HG03469 (cell line): ENCODE results near the gene TCTA.
"Not testable (repeated sequence)": the region's sequence is repeated elsewhere in the genome, so short reads cannot be mapped to it uniquely, and the experiment has no call there.

ENCODE experiments used
- ATAC-seq: cut with Tn5 transposase; IDR thresholded peaks from one replicate; pipeline ENCODE4 v1.9.1; 2021; ENCODE audit warnings: mild to moderate bottlenecking, moderate library complexity, moderate number of reproducible peaks; ENCODE audit not compliant: unreplicated experiment

TCTA gene, protein sequence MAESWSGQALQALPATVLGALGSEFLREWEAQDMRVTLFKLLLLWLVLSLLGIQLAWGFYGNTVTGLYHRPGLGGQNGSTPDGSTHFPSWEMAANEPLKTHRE

DNA sequence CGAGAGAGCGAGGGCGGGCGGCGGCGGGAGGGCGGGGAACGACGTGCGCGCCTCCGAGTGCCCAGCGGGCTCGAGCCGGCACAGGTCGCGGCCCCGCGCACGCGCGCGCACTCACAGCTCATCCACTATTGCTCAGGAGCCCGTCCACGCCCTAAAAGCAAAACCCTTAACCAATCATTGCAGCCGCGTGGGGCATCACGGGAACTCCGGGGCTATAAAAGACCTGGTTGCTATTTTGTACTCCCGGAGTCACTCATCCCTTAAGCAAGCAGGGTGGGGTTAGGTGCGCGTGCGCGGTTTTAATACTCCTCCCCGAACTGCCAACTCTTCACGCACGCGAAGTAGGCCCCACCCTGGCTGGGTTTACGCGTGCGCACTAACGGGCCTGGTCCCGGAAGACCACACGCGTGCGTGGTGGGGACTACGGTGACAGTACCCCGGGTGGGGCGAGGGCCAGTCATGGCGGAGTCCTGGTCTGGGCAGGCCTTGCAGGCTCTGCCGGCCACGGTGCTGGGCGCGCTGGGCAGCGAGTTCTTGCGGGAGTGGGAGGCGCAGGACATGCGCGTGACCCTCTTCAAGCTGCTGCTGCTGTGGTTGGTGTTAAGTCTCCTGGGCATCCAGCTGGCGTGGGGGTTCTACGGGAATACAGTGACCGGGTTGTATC is at the start of gene TCTA, which contains the start of gene RHOA:
Gene TCTA (plus strand): TSS at position 456 of the 664 bp plus-strand sequence. CDS start 4 bp downstream, at position 460.
Gene RHOA (minus strand): TSS at position 9 of the 664 bp plus-strand sequence. CDS start 36,387 bp downstream, outside the sequence.
- ATAC-seq = peak; percentile 53

DNA sequence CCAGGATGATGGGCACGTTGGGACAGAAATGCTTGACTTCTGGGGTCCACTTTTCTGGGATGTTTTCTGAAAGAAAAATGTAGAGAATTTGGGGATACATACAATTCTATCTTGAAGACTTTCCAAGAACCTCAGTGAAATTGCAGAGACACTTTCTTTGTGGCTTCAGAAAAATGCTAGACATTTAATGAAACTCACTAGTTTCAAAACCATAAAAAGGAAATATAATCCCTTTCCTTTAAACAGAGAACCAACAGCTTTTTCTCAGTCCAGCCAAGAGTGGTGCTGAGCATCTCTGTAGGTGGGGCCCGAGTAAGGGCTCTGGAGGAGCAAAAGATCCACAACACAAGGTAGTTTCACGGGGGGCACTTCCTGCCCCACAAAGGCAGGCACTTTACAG is 49.7 kb upstream of the TCTA start:
- no peak for ATAC-seq

DNA sequence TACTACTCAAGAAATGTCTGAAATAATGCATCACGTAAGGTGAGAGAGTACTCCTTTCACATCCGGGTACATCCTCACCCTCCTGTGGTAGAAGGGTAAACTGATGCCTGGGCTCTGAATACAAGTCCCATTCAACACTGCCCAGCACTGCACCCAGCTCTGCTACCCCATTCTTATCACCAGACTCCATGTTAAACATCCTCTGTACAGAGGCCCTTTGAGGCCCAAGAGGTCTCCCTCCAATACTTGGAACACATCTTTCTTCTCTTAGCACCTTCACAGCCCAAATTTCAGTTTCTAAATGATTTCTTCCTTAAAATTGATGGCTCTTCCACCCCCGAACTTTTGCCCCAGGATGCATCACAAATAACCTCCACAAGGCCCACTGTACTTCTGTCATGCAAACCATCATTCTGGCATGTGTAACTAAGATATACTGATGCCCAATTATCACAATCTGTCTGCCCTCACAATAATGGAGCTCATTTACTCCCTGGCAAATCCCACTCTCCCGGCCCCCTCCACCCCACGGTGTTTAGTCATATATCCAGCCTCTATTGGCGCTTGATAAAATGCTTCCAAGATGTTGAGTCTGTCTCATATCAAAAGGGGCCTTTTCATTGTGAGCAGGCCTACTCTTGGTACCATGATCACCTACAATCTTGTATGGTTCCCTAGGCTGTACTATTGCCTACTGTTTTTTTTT is 41.5 kb upstream of the TCTA start:
- no peak for ATAC-seq

DNA sequence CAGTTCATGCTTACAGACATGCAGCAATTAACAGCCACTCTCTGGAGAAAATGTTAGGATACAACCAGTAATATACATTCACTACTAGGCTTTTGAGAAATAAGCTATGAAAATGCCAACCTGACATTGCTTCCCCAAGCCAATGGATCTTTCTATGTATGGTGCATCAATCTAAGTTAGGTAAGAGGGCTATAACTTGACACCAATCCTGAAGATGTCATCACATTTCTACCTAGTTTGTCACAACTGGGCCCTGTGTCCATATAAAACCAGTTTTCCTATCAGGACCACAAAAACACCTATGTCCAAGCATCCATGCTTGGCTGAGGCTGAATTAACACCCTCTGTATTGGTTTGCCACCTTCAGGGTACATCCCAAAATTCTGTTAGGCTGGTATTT is 40.3 kb upstream of the TCTA start:
- no peak for ATAC-seq

DNA sequence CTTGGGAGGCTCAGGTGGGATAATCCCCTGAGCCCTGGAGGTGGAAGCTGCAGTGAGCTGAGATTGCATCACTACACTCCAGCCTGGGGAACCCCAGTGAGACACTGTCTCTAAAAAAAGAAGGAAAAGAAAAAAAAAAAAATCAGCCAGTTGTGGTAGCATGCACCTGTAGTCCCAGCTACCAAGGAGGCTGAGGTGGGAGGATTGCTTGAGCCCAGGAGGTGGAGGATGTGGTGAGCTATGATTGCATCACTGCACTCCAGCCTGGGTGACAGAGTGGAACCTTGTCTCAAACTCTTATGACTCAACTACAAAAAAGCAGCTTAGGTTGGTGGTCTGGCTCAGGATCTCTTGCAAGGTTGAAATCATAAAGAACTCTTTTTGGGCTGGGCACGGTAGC is 34.7 kb upstream of the TCTA start:
- ATAC-seq = no peak

DNA sequence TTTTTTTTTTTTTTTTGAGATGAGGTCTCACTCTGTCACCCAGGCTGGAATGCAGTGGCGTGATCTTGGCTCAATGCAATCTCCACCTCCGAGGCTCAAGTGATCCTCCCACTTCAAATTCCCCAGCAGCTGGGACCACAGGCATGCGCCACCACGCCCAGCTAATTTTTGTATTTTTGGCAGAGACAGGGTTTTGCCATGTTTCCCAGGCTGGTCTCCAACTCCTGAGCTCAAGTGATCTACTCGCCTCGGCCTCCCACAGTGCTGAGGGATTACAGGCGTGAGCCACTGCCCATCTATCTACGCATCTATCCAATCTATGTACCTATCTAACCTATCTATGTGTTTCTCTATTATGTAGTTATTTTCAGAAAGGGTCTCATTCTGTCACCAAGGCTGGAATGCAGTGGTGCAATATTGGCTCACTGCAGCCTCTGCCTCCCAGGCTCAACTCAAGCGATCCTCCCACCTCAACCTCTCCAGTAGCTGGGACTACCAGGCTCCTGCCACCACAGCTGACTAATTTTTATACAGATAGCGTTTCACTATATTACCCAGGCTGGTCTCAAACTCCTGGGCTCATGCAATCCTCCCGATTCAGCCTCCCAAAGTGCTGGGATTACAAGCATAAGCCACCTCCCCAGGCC is 33.9 kb upstream of the TCTA start:
- no peak for ATAC-seq

DNA sequence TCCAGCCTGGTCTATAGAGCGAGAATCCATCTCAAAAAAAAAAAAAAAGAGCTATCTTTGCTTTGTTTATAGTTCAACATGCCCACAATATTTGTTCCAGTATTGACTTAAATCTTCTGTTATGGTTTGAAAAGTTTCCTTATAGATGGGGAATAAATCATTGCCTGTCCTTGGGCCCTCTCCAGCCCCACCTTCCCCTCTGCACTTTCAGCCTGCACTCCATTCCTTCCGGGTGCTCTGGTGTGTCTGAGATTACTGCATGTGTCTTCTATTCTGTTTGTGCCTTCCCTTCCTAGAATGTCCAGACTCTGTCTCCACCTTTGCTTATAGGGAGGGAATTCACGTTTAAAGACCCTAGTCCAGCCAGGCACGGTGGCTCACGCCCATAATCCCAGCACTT is 28.8 kb upstream of the TCTA start:
- ATAC-seq = no peak

DNA sequence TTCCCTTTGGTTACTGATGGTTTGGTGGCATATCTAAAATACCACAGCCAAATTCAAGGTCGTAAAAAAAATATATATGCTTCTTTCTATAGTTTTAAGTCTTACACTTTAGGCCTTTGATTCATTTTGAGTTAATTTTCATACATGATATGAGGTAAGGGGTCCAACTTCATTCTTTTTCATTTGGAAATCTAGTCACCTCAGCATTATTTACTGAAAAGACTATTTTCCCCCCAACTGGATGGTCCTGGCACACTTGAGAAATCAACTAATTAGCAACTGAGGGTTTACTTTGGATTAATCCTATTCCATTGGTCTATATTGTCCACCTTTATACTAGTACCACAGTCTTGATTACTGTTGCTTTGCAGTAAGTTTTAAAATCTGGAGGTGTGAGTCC is 26.6 kb upstream of the TCTA start:
- no peak for ATAC-seq

DNA sequence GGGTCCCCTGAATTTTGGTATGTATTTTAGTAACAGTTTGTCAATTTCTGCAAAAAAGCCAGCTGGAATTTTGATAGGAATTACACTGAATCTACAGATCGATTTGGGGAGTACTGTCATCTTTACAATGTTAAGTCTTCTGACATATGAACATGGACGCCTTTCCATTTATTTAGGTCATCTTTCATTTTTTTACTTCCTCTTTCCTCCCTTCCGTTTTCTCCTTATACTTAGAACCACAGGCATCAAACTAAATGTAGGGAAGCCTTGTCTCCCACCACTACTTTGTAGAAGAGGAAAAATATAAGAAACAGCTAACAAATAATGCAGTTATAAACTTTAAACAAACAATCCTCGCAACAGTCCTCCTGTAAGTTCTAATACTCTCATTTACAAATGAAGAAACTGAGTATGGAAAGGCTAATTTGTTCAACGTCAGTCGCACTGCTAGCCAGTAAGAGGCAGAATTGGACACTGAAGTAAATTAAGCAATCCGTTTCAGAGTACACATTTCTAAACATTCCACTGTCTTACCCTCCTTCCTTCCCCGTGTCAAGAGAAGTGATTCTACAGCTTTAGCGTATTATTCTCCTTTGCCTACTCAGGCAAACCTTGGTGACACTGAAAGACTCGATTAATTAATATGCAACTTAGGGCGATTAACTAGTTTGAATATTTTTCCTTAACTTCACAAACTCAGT is 26.0 kb upstream of the TCTA start:
- no peak for ATAC-seq

DNA sequence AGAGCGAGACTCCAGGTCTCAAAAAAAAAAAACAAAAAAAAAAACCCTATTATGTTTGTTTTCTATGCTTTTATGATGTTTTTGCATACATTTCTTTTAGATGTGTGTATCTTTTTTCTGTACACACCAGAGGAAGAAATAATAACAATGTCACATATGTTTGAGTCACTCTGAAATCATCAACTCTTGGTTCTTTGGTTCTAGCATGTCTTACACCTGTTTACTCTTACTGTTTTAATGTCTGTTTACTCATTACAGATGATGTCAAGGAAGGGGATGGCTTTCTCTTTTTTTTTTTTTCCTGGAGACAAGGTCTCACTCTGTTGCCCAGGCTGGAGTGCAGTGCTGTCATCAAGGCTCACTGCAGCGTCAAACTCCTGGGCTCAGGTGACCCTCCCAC is 24.5 kb upstream of the TCTA start:
- no peak for ATAC-seq

DNA sequence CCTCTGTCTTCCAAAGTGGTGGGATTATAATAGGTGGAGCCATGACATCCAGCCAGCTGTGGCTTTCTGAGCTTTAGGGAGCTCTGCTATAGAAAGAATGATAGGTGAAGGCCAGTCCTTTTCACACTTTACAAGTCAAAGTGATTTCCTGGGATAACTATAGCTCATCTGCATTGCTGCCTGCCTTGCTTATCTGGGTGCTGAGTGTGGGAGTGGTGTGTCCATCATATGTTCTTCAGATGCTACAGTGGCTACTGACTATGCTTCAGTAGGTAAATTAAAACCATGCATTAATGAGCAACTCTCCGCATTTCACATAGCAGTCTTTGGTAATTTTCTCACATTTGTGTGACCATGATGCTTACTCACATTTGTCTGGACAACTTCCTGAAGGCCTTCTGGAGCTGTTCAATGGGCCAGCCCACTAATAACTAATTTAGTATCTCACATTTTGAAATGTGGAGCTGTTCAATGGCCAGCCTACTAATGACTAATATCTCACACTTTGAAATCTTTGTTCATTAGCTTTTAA is 23.9 kb upstream of the TCTA start:
- ATAC-seq = no peak

DNA sequence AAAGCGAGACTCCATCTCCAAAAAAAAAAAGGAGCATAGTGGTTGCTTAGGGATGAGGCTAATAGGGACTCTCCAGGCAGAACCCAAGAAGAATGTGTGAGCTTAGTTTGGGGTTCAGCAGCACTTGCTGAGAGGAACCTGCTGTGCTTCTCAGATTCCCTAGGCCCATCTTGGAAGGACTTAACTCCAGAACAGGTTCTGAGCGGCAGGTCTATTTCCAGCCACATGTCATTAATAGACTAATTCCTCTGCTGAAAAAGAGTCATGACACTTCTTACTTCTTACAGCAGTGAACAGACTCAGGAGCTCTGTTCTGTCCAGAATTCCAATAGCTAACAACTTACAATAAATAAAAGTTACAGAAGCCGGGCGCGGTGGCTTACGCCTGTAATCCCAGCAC is 22.9 kb upstream of the TCTA start:
- ATAC-seq = no peak

DNA sequence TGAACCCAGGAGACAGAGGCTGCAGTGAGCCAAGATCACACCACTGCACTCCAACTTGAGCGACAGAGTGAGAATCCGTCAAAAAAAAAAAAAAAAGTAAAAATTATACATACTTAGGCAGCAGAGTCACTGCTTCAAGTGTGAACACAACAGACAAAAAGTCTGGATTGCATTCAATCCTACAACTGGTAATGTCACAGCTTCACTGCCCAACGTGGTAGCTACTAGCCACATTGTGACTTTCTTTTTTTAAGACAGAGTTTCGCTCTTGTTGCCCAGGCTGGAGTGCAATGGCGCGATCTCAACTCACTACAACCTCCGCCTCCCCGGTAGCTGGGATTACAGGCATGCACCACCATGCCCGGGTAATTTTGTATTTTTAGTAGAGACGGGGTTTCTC is 20.9 kb upstream of the TCTA start:
- not testable (repeated sequence) for ATAC-seq

DNA sequence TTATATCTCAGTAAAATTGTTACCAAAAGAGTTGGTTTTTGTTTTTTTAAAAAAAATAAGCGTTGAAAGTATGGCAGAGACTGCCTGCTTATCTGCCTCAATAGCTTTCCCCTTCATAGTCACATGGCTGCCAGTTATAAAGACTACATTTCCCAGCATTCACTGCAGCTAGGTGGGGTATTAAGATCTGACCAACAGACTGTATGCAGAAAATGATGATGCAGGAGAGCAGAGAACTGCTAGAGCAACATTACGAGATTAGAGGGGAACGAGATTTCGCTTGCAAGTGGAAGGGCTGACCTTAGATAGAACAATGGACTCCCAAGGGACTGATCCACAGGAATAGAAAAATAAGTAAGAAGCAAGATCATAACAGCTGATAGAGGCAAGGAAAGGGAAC is 14.8 kb upstream of the TCTA start:
- no peak for ATAC-seq

DNA sequence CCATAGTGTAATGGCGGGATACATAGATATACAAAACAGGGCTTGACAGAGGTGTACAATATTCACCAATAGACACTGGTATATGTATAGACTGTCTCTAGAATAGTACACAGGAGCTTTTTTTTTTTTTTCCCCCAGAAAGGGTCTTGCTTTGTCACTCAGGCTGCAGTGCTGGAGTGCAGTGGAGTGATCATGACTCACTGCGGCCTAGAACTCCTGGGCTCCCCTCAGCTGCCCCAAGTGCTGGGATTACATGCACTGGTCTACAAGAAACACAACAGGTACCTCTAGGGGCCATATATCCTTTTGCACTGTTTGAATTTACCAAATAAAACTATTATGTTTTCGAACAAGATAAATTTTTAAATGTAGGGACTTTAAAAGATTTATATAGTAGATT is 12.8 kb upstream of the TCTA start:
- ATAC-seq = no peak

DNA sequence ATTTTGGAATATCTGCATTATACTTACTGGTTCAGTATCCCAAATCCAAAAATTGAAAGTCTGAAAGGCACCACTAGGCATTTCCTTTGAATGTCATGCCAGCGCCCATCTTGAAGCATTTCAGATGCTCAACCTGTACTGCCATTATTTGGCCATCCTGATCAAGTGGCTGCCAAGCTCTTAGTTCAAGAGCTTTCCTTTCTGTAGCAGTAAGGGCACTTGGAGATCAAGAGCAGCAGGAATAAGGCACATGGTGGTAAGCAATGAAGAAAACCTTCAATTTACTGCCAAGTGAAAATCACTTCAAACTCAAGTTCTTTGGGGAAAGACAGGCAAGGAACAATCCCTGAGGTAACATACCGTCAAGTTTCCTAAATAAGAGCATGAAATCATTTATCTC is 10.5 kb upstream of the TCTA start:
- ATAC-seq = no peak

DNA sequence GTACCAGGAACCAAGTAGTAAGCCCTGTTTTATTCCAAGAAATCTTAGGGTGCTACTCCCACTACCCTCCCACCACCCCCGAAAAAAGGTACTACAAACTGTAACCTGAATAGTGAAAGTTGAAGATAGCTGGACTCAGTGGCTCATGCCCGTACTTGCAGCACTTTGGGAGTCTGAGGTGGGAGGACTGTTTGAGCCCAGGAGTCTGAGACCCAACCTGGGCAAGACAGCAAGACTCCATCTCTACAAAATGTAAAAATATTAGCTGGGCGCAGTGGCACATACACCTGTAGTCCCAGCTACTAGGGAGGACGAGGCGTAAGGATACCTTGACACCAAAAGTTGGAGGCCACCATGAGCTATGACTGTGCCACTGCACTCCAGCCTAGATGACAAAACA is 8.3 kb upstream of the TCTA start:
- no peak for ATAC-seq

DNA sequence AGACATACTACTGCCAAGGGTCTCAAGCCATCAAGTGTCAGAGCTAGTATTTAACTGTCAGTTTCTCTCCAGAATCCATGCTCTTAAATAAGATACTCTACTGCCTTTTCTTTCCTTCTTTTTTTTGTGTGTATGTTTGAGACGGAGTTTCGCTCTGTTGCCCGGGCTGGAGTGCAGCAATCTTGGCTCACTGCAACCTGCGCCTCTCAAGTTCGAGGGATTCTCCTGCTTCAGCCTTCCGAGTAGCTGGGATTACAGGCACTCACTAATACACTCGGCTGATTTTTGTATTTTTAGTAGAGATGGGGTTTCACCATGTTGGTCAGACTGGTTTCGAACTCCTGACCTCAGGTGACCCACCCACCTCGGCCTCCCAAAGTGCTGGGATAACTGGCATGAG is 6.7 kb upstream of the TCTA start:
- ATAC-seq = not testable (repeated sequence)

DNA sequence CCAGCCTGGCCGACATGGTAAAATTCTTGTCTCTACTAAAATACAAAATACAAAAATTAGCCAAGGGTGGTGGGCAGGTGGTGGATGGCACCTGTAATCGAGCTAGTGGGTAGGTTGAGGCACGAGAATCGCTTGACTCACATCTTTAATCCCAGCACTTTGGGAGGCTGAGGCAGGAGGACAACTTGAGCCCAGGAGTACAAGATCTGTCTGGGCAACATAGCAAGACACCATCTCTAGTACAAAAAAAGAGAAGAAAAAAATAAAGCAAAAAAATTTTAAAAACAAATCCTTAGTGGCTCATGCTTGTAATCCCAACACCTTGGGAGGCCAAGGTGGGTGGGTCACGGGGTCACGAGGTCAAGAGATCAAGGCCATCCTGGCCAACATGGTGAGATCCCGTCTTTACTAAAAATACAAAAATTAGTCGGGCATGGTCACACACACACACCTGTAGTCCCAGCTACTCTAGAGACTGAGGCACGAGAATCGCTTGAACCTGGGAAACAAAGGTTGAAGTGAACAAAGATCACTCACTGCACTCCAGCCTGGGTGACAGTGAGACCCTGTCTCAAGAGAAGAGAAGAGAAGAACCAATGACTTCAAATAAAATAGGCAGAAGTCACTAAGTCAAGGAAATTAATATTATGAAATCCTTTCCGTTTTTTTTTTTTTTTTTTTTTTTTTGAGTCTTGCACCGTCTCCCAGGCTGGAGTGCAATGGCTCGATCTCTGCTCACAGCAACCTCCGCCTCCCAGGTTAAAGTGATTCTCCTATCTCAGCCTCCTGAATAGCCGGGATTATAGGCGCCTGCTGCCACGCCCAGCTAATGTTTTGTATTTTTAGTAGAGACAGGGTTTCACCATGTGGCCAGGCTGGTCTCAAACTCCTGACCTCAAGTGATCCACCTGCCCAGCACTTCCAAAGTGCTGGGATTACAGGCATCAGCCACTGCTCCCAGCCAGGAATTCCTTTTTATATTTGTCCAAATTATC is 5.4 kb upstream of the TCTA start:
- ATAC-seq = no peak
